ENCODE measurements around the gene DHRS3.

The DHRS3 gene

GRCh38 chr1:12640237-12640957 is 22.4 kb upstream of the DHRS3 start:
- Histone ChIP-seq H3K27ac (ENCODE audit: insufficient read depth, low read depth, low read length, poor library complexity, severe bottlenecking) (no peak overlapping the region), H3K27me3 (ENCODE audit: control insufficient read depth, insufficient read depth, low read length, poor library complexity, severe bottlenecking) (no peaks in the 10 kb centered on the region), H3K4me3 (ENCODE audit: insufficient read depth, low read depth, low read length) (no peak overlapping the region), H3K9me3 (ENCODE audit: control insufficient read depth, low read length) (peaks cover 5% of the 10 kb centered on the region), H3K4me1 (ENCODE audit: control insufficient read depth, insufficient read depth, low read length) (no peaks in the 10 kb centered on the region), H3K36me3 (ENCODE audit: control insufficient read depth, insufficient read depth, low read length) (no peaks in the 10 kb centered on the region)
- WGBS, 2 experiments = 93 to 94% methylated on average over 7 of the region's 7 CpGs

DNA sequence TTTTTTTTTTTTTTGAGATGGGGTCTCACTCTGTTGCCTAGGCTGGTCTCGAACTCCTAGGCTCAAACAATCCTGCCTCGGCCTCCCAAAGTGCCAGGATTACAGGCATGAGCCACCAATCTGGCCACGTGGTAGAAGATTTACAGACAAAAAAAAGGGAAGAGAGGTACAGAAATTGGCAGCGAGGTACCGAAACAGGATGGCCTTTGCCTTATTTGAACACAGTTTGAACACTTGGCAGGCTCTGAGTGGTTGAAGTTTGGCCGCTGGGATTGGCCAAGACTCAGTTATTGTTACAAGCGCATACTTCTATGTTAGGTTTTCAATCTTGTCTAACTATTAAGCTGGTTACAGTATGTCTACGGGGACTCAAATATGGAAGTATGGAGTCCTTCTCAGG is 19.7 kb upstream of the DHRS3 start:
- no peaks in the 10 kb centered on the region for H3K27me3 ChIP-seq (ENCODE audit: control insufficient read depth, insufficient read depth, low read length, poor library complexity, severe bottlenecking)
- 95 to 96% methylated on average over 8 of the region's 8 CpGs for WGBS, 2 experiments
- H3K36me3 ChIP-seq (ENCODE audit: control insufficient read depth, insufficient read depth, low read length) = no peaks in the 10 kb centered on the region
- peaks cover 5% of the 10 kb centered on the region for H3K9me3 ChIP-seq (ENCODE audit: control insufficient read depth, low read length)
- H3K27ac ChIP-seq (ENCODE audit: insufficient read depth, low read depth, low read length, poor library complexity, severe bottlenecking) = no peak overlapping the region
- H3K4me3 ChIP-seq (ENCODE audit: insufficient read depth, low read depth, low read length) = no peak overlapping the region
- H3K4me1 ChIP-seq (ENCODE audit: control insufficient read depth, insufficient read depth, low read length) = no peaks in the 10 kb centered on the region

GRCh38 chr1:12636098-12636950 is 18.3 kb upstream of the DHRS3 start:
- H3K9me3 ChIP-seq (ENCODE audit: control insufficient read depth, low read length) = peaks cover 5% of the 10 kb centered on the region
- H3K27me3 ChIP-seq (ENCODE audit: control insufficient read depth, insufficient read depth, low read length, poor library complexity, severe bottlenecking) = no peaks in the 10 kb centered on the region
- no peak overlapping the region for H3K27ac ChIP-seq (ENCODE audit: insufficient read depth, low read depth, low read length, poor library complexity, severe bottlenecking)
- no peaks in the 10 kb centered on the region for H3K4me1 ChIP-seq (ENCODE audit: control insufficient read depth, insufficient read depth, low read length)
- WGBS, 2 experiments = 84 to 86% methylated on average over 15 of the region's 15 CpGs
- no peak overlapping the region for H3K4me3 ChIP-seq (ENCODE audit: insufficient read depth, low read depth, low read length)
- no peaks in the 10 kb centered on the region for H3K36me3 ChIP-seq (ENCODE audit: control insufficient read depth, insufficient read depth, low read length)

- Histone ChIP-seq H3K27ac (ENCODE audit: insufficient read depth, low read depth, low read length, poor library complexity, severe bottlenecking) (no peak overlapping the region), H3K4me1 (ENCODE audit: control insufficient read depth, insufficient read depth, low read length) (peaks cover 1% of the 10 kb centered on the region), H3K9me3 (ENCODE audit: control insufficient read depth, low read length) (peaks cover 5% of the 10 kb centered on the region), H3K4me3 (ENCODE audit: insufficient read depth, low read depth, low read length) (no peak overlapping the region), H3K36me3 (ENCODE audit: control insufficient read depth, insufficient read depth, low read length) (no peaks in the 10 kb centered on the region), H3K27me3 (ENCODE audit: control insufficient read depth, insufficient read depth, low read length, poor library complexity, severe bottlenecking) (no peaks in the 10 kb centered on the region)
- WGBS, 2 experiments = 94 to 95% methylated on average over 18 of the region's 18 CpGs
These were observed 16.7 kb upstream of the DHRS3 start for GRCh38 chr1:12634696-12635202.

GRCh38 chr1:12634156-12634555 is 16.1 kb upstream of the DHRS3 start:
- no peak overlapping the region for H3K27ac ChIP-seq (ENCODE audit: insufficient read depth, low read depth, low read length, poor library complexity, severe bottlenecking)
- peaks cover 7% of the 10 kb centered on the region for H3K4me1 ChIP-seq (ENCODE audit: control insufficient read depth, insufficient read depth, low read length)
- no peak overlapping the region for H3K4me3 ChIP-seq (ENCODE audit: insufficient read depth, low read depth, low read length)
- WGBS, 2 experiments = 88 to 91% methylated on average over 8 of the region's 8 CpGs
- H3K9me3 ChIP-seq (ENCODE audit: control insufficient read depth, low read length) = peaks cover 3% of the 10 kb centered on the region
- H3K36me3 ChIP-seq (ENCODE audit: control insufficient read depth, insufficient read depth, low read length) = no peaks in the 10 kb centered on the region
- H3K27me3 ChIP-seq (ENCODE audit: control insufficient read depth, insufficient read depth, low read length, poor library complexity, severe bottlenecking) = no peaks in the 10 kb centered on the region

DNA sequence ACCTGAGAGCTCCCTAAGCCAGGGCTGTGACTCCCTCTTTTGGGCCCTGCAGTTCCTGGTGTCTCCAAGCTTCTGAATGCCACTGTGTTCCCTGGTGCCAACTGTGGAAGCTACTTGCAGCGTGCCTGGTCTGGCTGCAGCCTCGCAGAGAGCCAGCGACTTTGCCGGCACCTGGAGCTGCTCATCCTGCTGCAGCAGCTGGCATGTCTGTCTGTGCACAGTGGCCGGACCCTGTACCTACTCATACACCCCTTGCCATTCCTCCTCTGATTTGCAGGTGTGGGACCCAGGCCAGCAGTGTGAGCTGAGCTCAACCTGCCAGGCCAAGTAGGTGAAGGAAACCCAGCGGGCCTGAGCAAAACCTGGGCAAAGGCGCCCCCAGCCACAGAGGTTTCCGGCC is 13.6 kb upstream of the DHRS3 start:
- Histone ChIP-seq H3K4me1 (ENCODE audit: control insufficient read depth, insufficient read depth, low read length) (peaks cover 9% of the 10 kb centered on the region), H3K4me3 (ENCODE audit: insufficient read depth, low read depth, low read length) (no peak overlapping the region), H3K36me3 (ENCODE audit: control insufficient read depth, insufficient read depth, low read length) (no peaks in the 10 kb centered on the region), H3K9me3 (ENCODE audit: control insufficient read depth, low read length) (no peaks in the 10 kb centered on the region), H3K27ac (ENCODE audit: insufficient read depth, low read depth, low read length, poor library complexity, severe bottlenecking) (no peak overlapping the region), H3K27me3 (ENCODE audit: control insufficient read depth, insufficient read depth, low read length, poor library complexity, severe bottlenecking) (no peaks in the 10 kb centered on the region)
- 94 to 96% methylated on average over 8 of the region's 8 CpGs for WGBS, 2 experiments

DNA sequence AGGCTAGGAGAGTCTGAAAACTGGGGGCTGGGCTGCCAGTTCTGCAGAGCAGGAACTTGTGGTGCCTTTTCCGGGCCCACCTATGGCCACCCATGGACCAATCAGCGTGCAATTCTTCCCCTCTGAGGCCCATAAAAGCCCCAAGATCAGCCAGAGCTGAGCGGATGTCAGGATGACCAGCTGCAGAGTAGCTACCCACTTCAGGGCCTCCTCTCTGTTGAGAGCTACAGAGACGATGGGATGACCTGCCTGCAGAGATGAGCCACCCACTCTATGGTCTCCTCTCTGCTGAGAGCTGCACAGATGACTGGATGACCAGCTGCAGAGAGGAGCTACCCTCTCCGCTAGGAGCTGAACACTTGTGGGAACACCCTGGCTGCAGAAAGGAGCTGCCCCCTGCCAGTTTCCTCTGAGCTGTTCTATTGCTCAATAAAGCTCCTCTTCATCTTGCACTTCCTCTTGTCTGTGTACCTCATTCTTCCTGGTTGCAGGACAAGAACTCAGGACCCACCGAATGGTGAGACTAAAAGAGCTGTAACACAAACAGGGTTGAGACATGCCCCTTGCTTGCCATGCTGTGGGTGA is 13.0 kb upstream of the DHRS3 start:
- 93 to 95% methylated on average over 6 of the region's 6 CpGs for WGBS, 2 experiments
- no peaks in the 10 kb centered on the region for H3K9me3 ChIP-seq (ENCODE audit: control insufficient read depth, low read length)
- no peak overlapping the region for H3K4me3 ChIP-seq (ENCODE audit: insufficient read depth, low read depth, low read length)
- H3K27ac ChIP-seq (ENCODE audit: insufficient read depth, low read depth, low read length, poor library complexity, severe bottlenecking) = no peak overlapping the region
- peaks cover 9% of the 10 kb centered on the region for H3K4me1 ChIP-seq (ENCODE audit: control insufficient read depth, insufficient read depth, low read length)
- no peaks in the 10 kb centered on the region for H3K36me3 ChIP-seq (ENCODE audit: control insufficient read depth, insufficient read depth, low read length)
- no peaks in the 10 kb centered on the region for H3K27me3 ChIP-seq (ENCODE audit: control insufficient read depth, insufficient read depth, low read length, poor library complexity, severe bottlenecking)

DNA sequence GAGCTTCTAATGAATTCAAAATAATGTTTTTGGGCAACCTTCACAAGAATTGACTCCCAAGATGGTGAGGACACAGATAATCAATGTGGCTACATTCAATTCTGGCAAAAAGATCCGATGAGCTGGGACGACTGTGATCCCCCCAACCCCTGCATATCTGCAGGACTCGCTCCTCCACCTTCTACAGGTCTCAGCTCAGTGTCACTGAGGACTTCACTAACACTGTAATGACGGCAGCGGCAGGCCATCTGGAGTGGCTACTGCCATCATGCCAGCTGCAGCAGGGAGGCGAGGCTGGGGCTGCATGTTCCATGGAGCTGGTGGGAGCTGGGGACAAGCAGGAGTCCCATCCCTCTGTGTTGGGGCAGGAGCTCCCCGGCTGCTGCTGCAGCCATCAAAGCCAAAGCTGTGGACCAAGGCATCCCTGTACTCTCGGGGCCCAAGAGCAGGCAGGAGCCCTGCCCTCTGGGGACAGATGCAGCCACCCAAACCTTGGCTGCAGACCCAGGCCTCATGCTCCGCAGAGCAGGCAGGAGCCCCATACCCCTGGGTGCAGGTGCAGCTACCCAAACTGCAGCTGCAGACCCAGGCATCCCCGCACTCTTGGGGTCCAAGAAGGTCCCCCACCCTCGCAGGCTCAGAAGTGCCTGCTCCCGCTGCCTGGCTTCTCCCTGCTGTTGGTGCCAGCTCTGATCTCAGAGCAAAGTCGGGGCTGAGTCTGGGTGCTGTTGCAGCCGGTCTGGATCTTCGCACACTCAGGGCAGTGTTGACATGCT is 12.2 kb upstream of the DHRS3 start:
- Histone ChIP-seq H3K36me3 (ENCODE audit: control insufficient read depth, insufficient read depth, low read length) (no peaks in the 10 kb centered on the region), H3K27me3 (ENCODE audit: control insufficient read depth, insufficient read depth, low read length, poor library complexity, severe bottlenecking) (no peaks in the 10 kb centered on the region), H3K9me3 (ENCODE audit: control insufficient read depth, low read length) (no peaks in the 10 kb centered on the region), H3K27ac (ENCODE audit: insufficient read depth, low read depth, low read length, poor library complexity, severe bottlenecking) (no peak overlapping the region), H3K4me1 (ENCODE audit: control insufficient read depth, insufficient read depth, low read length) (peaks cover 9% of the 10 kb centered on the region), H3K4me3 (ENCODE audit: insufficient read depth, low read depth, low read length) (no peak overlapping the region)
- 84% methylated on average over 15 of the region's 15 CpGs for WGBS, 2 experiments

DNA sequence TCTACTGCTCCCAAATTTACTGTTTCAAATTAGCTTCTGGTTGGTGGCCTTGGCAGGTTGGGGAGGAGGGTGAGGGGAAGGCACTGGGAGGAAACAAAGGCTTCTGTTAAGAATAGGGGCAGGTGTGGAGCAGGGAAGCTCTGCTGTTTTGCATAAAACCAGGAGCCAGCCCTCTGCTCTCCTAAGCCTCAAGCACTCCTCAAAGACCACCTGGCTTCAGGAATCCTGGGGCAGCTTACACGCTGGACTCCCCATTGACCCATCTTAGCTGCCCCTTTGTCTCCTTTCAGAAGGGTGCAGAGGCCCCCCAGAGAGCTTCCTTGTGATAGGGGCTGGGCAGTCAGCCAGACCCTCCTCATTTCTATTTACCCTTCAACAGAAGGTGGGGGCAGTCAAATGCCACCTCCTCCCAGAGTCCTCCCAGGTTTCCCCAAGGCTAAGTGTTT is 11.5 kb upstream of the DHRS3 start:
- no peaks in the 10 kb centered on the region for H3K9me3 ChIP-seq (ENCODE audit: control insufficient read depth, low read length)
- no peak overlapping the region for H3K27ac ChIP-seq (ENCODE audit: insufficient read depth, low read depth, low read length, poor library complexity, severe bottlenecking)
- 7 to 13% methylated on average over 1 of the region's 1 CpG for WGBS, 2 experiments
- no peaks in the 10 kb centered on the region for H3K36me3 ChIP-seq (ENCODE audit: control insufficient read depth, insufficient read depth, low read length)
- no peaks in the 10 kb centered on the region for H3K27me3 ChIP-seq (ENCODE audit: control insufficient read depth, insufficient read depth, low read length, poor library complexity, severe bottlenecking)
- H3K4me1 ChIP-seq (ENCODE audit: control insufficient read depth, insufficient read depth, low read length) = peaks cover 9% of the 10 kb centered on the region
- no peak overlapping the region for H3K4me3 ChIP-seq (ENCODE audit: insufficient read depth, low read depth, low read length)
